NCI-H128 (cell line): Measurements from ENCODE around the gene SSTR5.
"Not testable (repeated sequence)": the region's sequence is repeated elsewhere in the genome, so short reads cannot be mapped to it uniquely, and the experiment has no call there.

Experiments
- DNase-seq: peaks from one replicate; lab custom pipeline; 2025; ENCODE audit not compliant: unreplicated experiment; lab: John Stamatoyannopoulos, UW

Gene SSTR5

DNA sequence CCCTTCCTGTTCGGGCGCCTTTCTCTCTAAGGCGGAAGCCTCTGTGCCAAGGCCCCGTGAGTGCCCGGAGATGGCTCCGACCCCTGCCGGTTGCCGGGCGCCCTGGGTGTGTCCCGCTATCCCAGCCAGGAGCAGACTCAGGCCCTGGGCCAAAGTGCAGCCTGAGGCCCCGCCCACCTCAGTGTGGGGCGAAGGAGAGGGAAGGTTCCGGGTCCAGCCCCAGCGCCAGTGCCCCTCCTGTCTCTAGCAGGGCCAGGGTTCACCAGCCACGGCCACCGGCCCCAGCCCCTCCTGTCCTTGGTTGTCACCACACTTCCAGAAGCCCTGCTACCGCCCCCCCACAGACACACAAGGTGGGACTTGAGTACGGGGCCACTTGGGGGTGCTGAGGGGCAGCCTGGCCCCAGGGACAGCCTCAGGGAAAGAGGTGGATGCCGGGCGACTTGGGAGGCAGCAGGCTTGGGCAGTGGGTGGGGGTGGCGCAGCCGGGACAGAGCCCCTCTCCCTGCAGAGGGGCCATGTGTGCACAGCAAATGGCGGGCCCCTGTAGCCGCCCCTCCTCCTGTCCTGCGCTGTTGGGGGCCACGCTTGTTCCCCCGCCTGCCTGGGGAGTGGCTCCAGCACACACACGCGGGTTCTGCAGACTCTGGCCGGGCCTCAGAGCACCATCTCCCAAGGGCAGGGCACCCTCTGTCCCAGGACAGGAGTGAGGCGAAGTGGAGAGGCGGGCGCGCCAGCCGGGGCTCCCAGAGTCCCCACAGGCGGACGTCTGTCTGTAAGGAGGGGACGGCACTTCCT is 17.5 kb downstream of the SSTR5 start:
- no peak for DNase-seq

- no peak for DNase-seq
These were observed 18.4 kb downstream of the SSTR5 start for GRCh38 chr16:1090620-1091587.

DNA sequence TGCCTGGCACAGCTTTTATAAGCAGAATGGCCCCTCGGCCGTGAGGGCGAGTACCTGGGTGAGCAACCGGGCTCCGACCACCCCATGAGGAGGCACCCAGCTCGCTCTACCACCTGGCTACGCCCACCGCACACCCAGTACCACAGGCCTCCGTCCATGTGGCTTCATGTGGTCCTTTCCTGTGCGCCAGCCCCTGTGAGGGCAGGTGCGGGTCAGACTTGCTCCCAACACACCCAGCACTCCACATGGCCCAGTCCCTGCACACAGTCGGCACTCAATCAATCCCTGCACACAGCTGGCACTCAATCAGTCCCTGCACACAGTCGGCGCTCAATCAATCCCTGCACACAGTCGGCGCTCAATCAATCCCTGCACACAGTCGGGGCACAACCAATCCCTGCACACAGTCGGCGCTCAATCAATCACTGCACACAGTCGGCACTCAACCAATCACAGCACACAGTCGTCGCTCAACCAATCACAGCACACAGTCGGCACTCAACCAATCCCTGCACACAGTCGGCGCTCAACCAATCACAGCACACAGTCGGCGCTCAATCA is 19.5 kb downstream of the SSTR5 start:
- DNase-seq, result no peak

DNA sequence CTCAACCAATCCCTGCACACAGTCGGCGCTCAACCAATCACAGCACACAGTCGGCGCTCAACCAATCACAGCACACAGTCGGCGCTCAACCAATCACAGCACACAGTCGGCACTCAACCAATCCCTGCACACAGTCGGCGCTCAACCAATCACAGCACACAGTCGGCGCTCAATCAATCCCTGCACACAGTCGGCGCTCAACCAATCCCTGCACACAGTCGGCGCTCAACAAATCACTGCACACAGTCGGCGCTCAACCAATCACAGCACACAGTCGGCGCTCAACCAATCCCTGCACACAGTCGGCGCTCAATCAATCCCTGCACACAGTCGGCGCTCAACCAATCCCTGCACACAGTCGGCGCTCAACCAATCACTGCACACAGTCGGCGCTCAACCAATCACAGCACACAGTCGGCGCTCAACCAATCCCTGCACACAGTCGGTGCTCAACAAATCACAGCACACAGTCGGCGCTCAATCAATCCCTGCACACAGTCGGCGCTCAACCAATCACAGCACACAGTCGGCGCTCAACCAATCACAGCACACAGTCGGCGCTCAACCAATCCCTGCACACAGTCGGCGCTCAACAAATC is 20.2 kb downstream of the SSTR5 start:
- DNase-seq, result not testable (repeated sequence)

GRCh38 chr16:1093284-1094123 is 21.0 kb downstream of the SSTR5 start:
- no peak for DNase-seq

DNA sequence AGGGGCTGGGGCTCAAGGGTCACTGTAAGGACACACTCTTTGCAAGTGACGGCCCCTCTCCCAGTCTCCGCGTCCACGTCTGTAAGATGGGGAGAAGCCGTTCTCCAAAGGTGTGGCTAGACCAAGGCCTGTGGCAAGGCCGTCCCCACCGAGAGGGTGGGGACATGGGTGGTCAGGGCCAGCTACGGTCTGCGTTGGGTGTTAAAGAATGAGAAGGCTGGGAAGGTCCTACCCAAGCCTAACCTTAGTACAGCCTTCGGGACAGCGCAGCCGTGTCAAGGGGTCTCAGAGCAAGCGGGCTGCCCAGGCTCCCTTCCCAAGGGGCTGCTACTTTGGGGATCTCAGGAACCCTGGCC is 21.6 kb downstream of the SSTR5 start:
- DNase-seq, result no peak

GRCh38 chr16:1094601-1095449 is 22.3 kb downstream of the SSTR5 start:
- no peak for DNase-seq

GRCh38 chr16:1095450-1096168 is 23.1 kb downstream of the SSTR5 start:
- no peak for DNase-seq

DNA sequence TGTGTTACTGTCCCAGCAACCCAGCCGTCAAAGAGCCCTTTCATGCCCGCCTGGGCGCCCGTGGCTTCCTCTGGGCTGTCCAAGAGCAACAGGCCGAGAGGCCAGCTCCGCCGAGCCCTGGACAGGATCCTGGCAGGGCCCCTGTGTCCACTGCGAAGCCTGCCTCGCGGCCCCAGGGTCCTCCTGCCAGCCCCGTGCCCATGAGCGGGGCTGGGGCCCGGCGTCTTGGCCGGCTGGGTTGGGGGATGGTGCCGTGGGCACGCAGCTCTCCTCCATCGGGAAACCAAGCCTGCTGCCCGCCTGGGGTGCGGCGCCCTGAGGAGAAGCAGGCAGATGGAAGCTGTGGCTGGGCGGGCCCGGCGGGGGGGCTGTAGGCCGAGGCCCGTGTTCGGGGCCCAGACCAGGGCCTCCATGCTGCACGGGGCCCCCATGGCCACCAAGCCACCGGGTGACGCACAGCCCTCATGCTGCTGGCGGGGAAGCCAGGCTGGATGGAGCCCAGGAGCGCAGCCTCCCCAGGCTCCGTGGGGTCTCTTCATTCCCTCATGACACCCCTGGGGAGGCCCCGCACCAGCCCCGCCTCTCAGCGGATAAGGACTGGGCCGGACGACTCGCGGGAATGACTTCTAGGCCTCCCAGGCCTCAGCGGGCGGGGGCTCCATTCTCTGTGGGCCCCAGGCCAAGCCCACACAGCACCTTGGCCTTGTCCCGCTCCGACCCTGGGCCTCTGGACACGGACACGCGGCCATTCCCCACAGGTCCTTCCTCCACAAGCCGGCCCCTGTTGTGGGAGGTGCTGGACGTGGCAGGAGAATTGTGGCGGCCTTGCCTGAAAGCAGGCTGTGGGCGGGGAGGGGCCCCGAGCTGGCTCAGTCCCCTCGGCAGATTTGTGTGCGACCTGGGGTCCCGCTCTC is 23.9 kb downstream of the SSTR5 start, which contains the start of gene C1QTNF8:
TSS of gene C1QTNF8 (minus strand) at position 76 of the 914 bp plus-strand sequence. CDS start 1,322 bp downstream, outside the sequence.
- DNase-seq, result no peak

- DNase-seq, result no peak
These were observed 24.6 kb downstream of the SSTR5 start for GRCh38 chr16:1097156-1097555.

DNA sequence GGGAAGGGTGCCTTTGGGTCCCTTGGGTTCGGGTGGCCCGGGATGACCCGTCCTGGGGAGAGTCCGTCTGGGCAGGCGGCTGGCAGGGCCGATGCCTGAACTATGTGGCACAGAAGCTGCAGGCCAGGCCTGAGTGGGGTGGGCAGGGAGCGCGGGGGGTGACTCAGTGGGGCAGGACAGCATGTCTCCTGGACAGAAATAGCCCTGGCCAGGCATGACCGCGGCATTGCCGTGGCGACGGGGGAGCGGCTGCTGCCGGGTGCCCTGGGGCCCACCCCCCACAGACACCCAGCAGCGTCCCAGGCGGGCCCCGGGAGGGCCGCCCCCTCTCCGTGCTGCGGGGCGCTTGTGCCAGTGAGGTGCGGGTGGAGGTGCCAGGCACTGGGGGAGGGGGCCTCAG is 25.3 kb downstream of the SSTR5 start:
- DNase-seq, result no peak

- no peak for DNase-seq
These were observed 25.9 kb downstream of the SSTR5 start for GRCh38 chr16:1098266-1098991.

DNA sequence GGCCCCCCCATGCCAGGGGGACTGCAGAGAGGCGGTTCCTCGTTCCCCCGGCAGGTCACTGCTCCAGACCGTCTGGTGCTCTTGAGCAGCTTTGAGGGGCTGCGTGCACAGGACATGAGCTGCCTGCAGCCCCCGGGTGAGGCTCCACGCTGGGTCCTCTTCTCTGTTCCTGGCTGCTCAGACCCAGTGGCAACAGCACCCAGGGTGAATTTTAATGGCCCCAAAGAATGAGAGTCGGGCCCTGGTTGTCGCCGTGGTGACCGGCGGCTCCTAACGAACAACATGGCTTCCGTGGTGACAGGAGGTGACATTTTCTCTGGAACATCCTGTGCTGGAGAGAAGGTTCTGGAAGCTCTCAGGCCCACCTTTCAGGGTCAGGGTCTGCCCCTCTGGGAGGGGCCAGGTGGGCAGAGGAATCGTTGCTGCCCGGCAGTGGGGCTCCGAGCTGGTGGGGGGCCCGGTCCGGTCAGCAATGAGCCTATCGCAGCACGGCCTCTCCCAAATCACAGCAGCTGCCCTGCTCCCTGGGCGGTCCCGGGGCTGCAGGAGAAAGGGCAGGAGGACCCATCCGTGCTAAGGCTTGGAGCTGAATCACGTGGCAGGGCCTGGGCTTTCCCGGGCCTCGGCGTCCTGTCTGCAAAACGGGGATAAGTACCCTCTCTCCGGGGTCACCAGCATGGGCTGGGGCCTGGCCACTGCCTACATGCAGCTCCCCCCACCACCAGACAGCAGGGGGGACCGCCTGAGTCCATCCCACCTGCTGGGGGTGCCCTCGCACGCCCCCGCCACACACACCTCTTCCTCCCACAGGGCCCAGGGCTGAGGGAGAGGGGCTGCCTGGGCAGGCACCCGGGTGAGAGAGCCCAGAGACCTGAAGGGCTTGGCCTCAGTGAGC is 26.9 kb downstream of the SSTR5 start:
- no peak for DNase-seq

DNA sequence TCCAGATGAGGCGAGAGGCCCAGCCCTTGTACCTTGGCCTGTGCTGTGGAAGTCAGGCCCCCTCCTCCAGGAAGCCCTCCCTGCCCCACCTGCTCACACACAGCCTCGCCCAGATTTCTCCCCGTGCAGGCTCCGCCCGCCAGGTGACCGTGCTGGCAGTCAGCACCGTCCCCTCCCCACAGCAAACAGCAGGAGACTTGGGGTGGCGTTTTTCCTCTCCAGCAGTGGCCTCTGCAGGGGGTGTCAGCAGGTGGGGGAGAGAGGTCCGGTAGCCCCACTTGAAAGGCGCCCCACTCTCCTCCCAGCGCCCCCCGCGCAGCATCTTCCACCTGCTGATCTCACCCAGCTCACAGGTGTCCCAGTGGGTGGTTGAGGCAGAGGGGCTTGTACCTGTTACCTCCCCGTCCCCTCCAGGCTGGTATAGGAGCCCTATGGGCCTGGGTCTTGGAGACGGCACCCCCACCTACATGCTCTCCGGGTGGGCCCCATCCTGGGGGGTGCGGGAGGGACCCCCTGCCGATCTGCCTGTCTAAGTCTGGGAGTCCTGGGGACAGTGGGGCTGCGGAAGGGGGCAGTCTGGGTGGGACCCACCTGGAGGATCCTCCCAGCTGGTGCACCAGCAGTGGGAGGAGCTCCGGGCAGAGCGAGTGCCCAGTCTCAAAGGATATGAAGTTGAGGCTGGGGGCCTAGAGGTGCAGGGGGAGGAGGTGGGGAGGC is 27.7 kb downstream of the SSTR5 start:
- DNase-seq, result no peak

DNA sequence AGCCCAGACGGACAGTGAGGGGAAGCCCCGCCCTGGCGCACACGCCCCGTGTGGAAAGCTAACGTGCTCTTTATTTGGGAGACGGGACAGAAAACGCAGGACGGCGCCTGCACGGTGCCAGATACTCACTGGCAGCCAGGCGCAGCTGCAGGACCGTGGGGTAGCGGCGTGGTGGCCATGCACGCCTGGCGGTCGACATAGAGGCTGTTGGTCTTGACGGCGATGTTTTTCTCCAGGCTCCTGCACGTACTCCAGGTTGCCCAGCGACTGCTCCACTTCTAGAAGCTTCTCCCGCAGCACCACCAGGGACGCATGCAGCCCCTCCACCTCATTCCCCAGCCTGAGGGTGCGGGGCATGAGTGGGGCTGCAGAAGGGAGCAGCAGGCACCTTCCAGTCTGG is 28.6 kb downstream of the SSTR5 start:
- no peak for DNase-seq
